ENCODE results near the gene WHRN. TPM values are rescaled to one million over a fixed set of nuclear protein-coding genes. Genes with fewer than 3 reads are reported as not detected.

Gene WHRN
- total RNA-seq, 1 experiment from 2014 or later: 24.3 TPM

GRCh38 chr9:114408645-114409044 lies 96.6 kb downstream of the WHRN start:
- POLR2A ChIA-PET: no interaction called here
- no peaks in the 10 kb centered on the region for H3K27me3 Mint-ChIP-seq (ENCODE audit: low read depth)
- H3K9me3 Mint-ChIP-seq: no peaks in the 10 kb centered on the region
- ATAC-seq (no peak), DNase-seq (ENCODE audit: low spot score) (no peak)
- H3K27ac Mint-ChIP-seq: no peak overlapping the region
- TF ChIP-seq MYBL2 (CRISPR knock-in tag; IDR thresholded peaks at IDR 0.05): no peak
- TF ChIP-seq E2F4 (CRISPR knock-in tag; IDR thresholded peaks at IDR 0.05; ENCODE audit: borderline replicate concordance, low read depth): no peak
- H3K36me3 Mint-ChIP-seq: no peaks in the 10 kb centered on the region
- H3K4me3 Mint-ChIP-seq: no peak overlapping the region
- H3K4me1 Mint-ChIP-seq: peaks cover 31% of the 10 kb centered on the region
- CTCF ChIA-PET: interaction anchor here (1.0 to 6.0 kb wide), 6 partner anchors 8 to 326 kb away, joined by 3 to 130 read pairs (median 4); partner anchors contain the start of gene TEX53

DNA sequence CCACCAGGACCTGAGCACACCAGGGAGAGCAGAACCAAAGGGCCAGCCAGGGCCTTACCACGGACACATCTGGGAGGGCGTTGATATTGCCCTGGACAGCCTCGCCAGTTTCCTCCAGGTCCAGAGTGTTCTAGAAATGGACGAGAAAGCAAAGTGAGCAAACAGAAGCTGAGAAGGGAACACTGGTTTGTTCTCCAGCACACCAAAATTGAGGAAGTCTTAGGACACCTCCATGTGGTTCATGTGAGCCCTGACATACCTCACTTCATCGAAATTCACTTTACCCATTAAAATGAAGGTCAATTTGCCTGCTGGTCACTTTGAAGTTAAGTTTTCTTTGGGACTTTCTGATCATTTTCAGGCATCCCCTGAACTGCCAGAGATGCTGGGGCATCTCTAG lies 97.4 kb downstream of the WHRN start:
- TF ChIP-seq TEAD1 (CRISPR knock-in tag; IDR thresholded peaks at IDR 0.05) (no peak), IRF1 (CRISPR knock-in tag; IDR thresholded peaks at IDR 0.05) (no peak), ESRRA (CRISPR knock-in tag; IDR thresholded peaks at IDR 0.05; ENCODE audit: borderline replicate concordance) (no peak), NFATC4 (CRISPR knock-in tag; IDR thresholded peaks at IDR 0.05) (no peak), TP53 (CRISPR knock-in tag; IDR thresholded peaks at IDR 0.05) (no peak), GRHL2 (CRISPR knock-in tag; IDR thresholded peaks at IDR 0.05; ENCODE audit: insufficient replicate concordance, severe bottlenecking) (no peak), E2F5 (CRISPR knock-in tag; IDR thresholded peaks at IDR 0.05) (no peak), HMGA2 (CRISPR knock-in tag; IDR thresholded peaks at IDR 0.05) (no peak), CREM (CRISPR knock-in tag; IDR thresholded peaks at IDR 0.05) (no peak), NFYB (CRISPR knock-in tag; conservative IDR thresholded peaks at IDR 0.05; ENCODE audit: low read depth) (no peak), RELA (CRISPR knock-in tag; IDR thresholded peaks at IDR 0.05; ENCODE audit: borderline replicate concordance) (no peak), ZNF317 (CRISPR knock-in tag; IDR thresholded peaks at IDR 0.05; ENCODE audit: borderline replicate concordance, low read depth) (no peak), ATF3 (CRISPR knock-in tag; conservative IDR thresholded peaks at IDR 0.05) (no peak)
- TF ChIP-seq, protein P1, sequence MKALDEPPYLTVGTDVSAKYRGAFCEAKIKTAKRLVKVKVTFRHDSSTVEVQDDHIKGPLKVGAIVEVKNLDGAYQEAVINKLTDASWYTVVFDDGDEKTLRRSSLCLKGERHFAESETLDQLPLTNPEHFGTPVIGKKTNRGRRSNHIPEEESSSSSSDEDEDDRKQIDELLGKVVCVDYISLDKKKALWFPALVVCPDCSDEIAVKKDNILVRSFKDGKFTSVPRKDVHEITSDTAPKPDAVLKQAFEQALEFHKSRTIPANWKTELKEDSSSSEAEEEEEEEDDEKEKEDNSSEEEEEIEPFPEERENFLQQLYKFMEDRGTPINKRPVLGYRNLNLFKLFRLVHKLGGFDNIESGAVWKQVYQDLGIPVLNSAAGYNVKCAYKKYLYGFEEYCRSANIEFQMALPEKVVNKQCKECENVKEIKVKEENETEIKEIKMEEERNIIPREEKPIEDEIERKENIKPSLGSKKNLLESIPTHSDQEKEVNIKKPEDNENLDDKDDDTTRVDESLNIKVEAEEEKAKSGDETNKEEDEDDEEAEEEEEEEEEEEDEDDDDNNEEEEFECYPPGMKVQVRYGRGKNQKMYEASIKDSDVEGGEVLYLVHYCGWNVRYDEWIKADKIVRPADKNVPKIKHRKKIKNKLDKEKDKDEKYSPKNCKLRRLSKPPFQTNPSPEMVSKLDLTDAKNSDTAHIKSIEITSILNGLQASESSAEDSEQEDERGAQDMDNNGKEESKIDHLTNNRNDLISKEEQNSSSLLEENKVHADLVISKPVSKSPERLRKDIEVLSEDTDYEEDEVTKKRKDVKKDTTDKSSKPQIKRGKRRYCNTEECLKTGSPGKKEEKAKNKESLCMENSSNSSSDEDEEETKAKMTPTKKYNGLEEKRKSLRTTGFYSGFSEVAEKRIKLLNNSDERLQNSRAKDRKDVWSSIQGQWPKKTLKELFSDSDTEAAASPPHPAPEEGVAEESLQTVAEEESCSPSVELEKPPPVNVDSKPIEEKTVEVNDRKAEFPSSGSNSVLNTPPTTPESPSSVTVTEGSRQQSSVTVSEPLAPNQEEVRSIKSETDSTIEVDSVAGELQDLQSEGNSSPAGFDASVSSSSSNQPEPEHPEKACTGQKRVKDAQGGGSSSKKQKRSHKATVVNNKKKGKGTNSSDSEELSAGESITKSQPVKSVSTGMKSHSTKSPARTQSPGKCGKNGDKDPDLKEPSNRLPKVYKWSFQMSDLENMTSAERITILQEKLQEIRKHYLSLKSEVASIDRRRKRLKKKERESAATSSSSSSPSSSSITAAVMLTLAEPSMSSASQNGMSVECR (CRISPR knock-in tag; IDR thresholded peaks at IDR 0.05; ENCODE audit: borderline replicate concordance): no peak
- TF ChIP-seq, protein P2, sequence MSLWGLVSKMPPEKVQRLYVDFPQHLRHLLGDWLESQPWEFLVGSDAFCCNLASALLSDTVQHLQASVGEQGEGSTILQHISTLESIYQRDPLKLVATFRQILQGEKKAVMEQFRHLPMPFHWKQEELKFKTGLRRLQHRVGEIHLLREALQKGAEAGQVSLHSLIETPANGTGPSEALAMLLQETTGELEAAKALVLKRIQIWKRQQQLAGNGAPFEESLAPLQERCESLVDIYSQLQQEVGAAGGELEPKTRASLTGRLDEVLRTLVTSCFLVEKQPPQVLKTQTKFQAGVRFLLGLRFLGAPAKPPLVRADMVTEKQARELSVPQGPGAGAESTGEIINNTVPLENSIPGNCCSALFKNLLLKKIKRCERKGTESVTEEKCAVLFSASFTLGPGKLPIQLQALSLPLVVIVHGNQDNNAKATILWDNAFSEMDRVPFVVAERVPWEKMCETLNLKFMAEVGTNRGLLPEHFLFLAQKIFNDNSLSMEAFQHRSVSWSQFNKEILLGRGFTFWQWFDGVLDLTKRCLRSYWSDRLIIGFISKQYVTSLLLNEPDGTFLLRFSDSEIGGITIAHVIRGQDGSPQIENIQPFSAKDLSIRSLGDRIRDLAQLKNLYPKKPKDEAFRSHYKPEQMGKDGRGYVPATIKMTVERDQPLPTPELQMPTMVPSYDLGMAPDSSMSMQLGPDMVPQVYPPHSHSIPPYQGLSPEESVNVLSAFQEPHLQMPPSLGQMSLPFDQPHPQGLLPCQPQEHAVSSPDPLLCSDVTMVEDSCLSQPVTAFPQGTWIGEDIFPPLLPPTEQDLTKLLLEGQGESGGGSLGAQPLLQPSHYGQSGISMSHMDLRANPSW (CRISPR knock-in tag; conservative IDR thresholded peaks at IDR 0.05; ENCODE audit: low read depth): no peak
- no peaks in the 10 kb centered on the region for H3K36me3 Mint-ChIP-seq
- H3K4me1 Mint-ChIP-seq: peaks cover 26% of the 10 kb centered on the region
- no peak overlapping the region for H3K4me3 Mint-ChIP-seq
- POLR2A ChIA-PET: no interaction called here
- H3K27ac Mint-ChIP-seq: no peak overlapping the region
- CTCF ChIA-PET: interaction anchor here (2.0 to 6.0 kb wide), 2 partner anchors 247 to 325 kb away, joined by 4 to 130 read pairs; partner anchors contain the start of gene TEX53
- H3K27me3 Mint-ChIP-seq (ENCODE audit: low read depth): no peaks in the 10 kb centered on the region
- ATAC-seq (no peak), DNase-seq (ENCODE audit: low spot score) (no peak)
- H3K9me3 Mint-ChIP-seq: no peaks in the 10 kb centered on the region
